Fibroblast of pulmonary artery (primary cell): Measurements from ENCODE around the gene PYCARD.

Experiments
- DNase-seq: peaks from one replicate; pipeline ENCODE4 v3.0.0-alpha.2; 2010; ENCODE audit warnings: low read depth
- H3K4me3 ChIP-seq: replicated peaks from 2 replicates; pipeline ENCODE4 v1.5.1; 2011; ENCODE audit warnings: low read depth, mild to moderate bottlenecking, control low read depth, low read length, moderate library complexity
- CTCF ChIP-seq: IDR thresholded peaks from 2 replicates; pipeline ENCODE4 v1.5.1; 2011; ENCODE audit warnings: mild to moderate bottlenecking, control low read depth, low read length, inconsistent platforms; ENCODE audit errors: missing control alignments

Gene PYCARD

GRCh38 chr16:31221357-31222160, 19.0 kb upstream of the PYCARD start:
- H3K4me3 ChIP-seq = no peak overlapping the region
- no peak for DNase-seq
- TF ChIP-seq CTCF = no peak

- no peak for TF ChIP-seq CTCF
- H3K4me3 ChIP-seq = no peak overlapping the region
- no peak for DNase-seq
Observed at GRCh38 chr16:31219154-31219741, 16.7 kb upstream of the PYCARD start.

- no peak overlapping the region for H3K4me3 ChIP-seq
- no peak for TF ChIP-seq CTCF
- no peak for DNase-seq
Observed at GRCh38 chr16:31217136-31217530, 14.6 kb upstream of the PYCARD start.

GRCh38 chr16:31216422-31217135, 14.0 kb upstream of the PYCARD start, which contains the start of gene PYDC1:
TSS of gene PYDC1 (minus strand) at chr16:31217135. CDS start at chr16:31217028, 107 bp downstream.
- H3K4me3 ChIP-seq = no peak within 1 kb of the TSS
- no peak for DNase-seq
- no peak for TF ChIP-seq CTCF

GRCh38 chr16:31215287-31216162, 13.0 kb upstream of the PYCARD start:
- H3K4me3 ChIP-seq = peak overlapping the region; percentile 40
- no peak for TF ChIP-seq CTCF
- peak; percentile 56 for DNase-seq

- H3K4me3 ChIP-seq = peak overlapping the region; percentile 40
- no peak for TF ChIP-seq CTCF
- no peak for DNase-seq
Observed at GRCh38 chr16:31214708-31215286, 12.2 kb upstream of the PYCARD start.
